Upper lobe of right lung (tissue), 1 donor: ENCODE results near the gene TBCCD1. TPM values are rescaled to one million over a fixed set of nuclear protein-coding genes. Genes with fewer than 3 reads are reported as not detected.
A peak's percentile ranks its signal among the peaks of the same experiment; 100 is the strongest.

Experiments
- ATAC-seq: fragments of 200-7000 bp; cut with Tn5 transposase; one replicate; pipeline ENCODE4 v1.9.1; 2020; ENCODE audit warnings: mild to moderate bottlenecking, moderate library complexity
- DNase-seq: peaks from one replicate; pipeline ENCODE4 v3.0.0-alpha.2; 2020
- H3K27ac ChIP-seq: fragments of 200-600 bp; one replicate; pipeline ENCODE4 v1.8.0; 2022
- H3K27me3 ChIP-seq: fragments of 200-600 bp; one replicate; pipeline ENCODE4 v1.8.0; 2022; ENCODE audit warnings: mild to moderate bottlenecking
- H3K36me3 ChIP-seq: fragments of 200-600 bp; one replicate; pipeline ENCODE4 v1.8.0; 2022
- H3K4me1 ChIP-seq: fragments of 200-600 bp; one replicate; pipeline ENCODE4 v1.8.0; 2022
- H3K4me3 ChIP-seq: fragments of 200-600 bp; one replicate; pipeline ENCODE4 v1.8.0; 2022; ENCODE audit warnings: mild to moderate bottlenecking
- H3K9me3 ChIP-seq: fragments of 200-600 bp; one replicate; pipeline ENCODE4 v1.8.0; 2022
- CTCF ChIP-seq: fragments of 200-600 bp; IDR thresholded peaks from one replicate; pipeline ENCODE4 v1.8.0; 2022; ENCODE audit warnings: antibody characterized with exemption
- intact Hi-C: fragments of 100-400 bp; cut with DNase I; formaldehyde crosslinking; loops from one replicate; pipeline ENCODE4 v1.11.0; 2022
- long read RNA-seq: library from polyadenylated mRNA; unstranded; transcript quantifications from one replicate; pipeline ENCODE4 v2.0.0, GENCODE V29; 2021
- total RNA-seq: library from RNA; stranded (reverse); fragmentation: NEBNext Ultra II Directional; extraction: Animal tissue kit (Norgen Biotek cat#: 25700); gene quantifications from one replicate; pipeline ENCODE4 v1.2.1, GENCODE V29; 2021
- donor health status: DM: no; HTN: yes; CAD: no; lungs with severe emphysema.

The TBCCD1 gene
- total RNA-seq, result 11.3 TPM
- long read RNA-seq, transcript TBCCD1-201 (8 exons, 2,441 nt), result major isoform, 22 of 34 reads
- long read RNA-seq, partial matches to known transcripts, result 4 of 34 reads
- long read RNA-seq, other reads (novel, unspliced or antisense), result 8 of 34 reads

- peak; percentile 90 for ATAC-seq
- Histone ChIP-seq H3K4me3 (peak within 1 kb of the TSS; percentile 100), H3K27me3 (no peaks in the 10 kb centered on the region), H3K27ac (peak within 1 kb of the TSS; percentile 90), H3K9me3 (no peaks in the 10 kb centered on the region), H3K4me1 (peaks cover 27% of the 10 kb centered on the region), H3K36me3 (peaks cover 1% of the 10 kb centered on the region)
- peak; percentile 96 for DNase-seq
- intact Hi-C loops, result no loop called here
- TF ChIP-seq CTCF, result no peak
Observed at GRCh38 chr3:186567072-186567921, at the start of gene TBCCD1. TBCCD1 (minus strand) TSS chr3:186567339; CDS start chr3:186564329, 3,010 bp downstream.

GRCh38 chr3:186616299-186616617 lies 49.1 kb upstream of the TBCCD1 start:
- intact Hi-C loops, result no loop called here
- TF ChIP-seq CTCF, result no peak
- Histone ChIP-seq H3K9me3 (no peaks in the 10 kb centered on the region), H3K4me1 (no peaks in the 10 kb centered on the region), H3K36me3 (no peaks in the 10 kb centered on the region), H3K4me3 (no peak overlapping the region), H3K27me3 (peaks cover 22% of the 10 kb centered on the region), H3K27ac (no peak overlapping the region)
- DNase-seq (no peak), ATAC-seq (no peak)

- peak; percentile 98 for TF ChIP-seq CTCF
- Histone ChIP-seq H3K27ac (no peak overlapping the region), H3K4me3 (no peak overlapping the region), H3K9me3 (no peaks in the 10 kb centered on the region), H3K27me3 (peaks cover 22% of the 10 kb centered on the region), H3K4me1 (no peaks in the 10 kb centered on the region), H3K36me3 (no peaks in the 10 kb centered on the region)
- peak; percentile 83 for ATAC-seq
- intact Hi-C loops, result loop anchor here (5.0 kb wide), 1 partner anchor 202 kb away; no protein-coding TSS in a partner anchor
- peak; percentile 71 for DNase-seq
Observed at GRCh38 chr3:186614597-186615483, 47.7 kb upstream of the TBCCD1 start.

GRCh38 chr3:186614266-186614596 lies 47.1 kb upstream of the TBCCD1 start:
- no peaks in the 10 kb centered on the region for H3K9me3 ChIP-seq
- no peaks in the 10 kb centered on the region for H3K36me3 ChIP-seq
- no peak overlapping the region for H3K27ac ChIP-seq
- no peaks in the 10 kb centered on the region for H3K4me1 ChIP-seq
- no peak overlapping the region for H3K4me3 ChIP-seq
- TF ChIP-seq CTCF, result no peak
- H3K27me3 ChIP-seq, result peaks cover 21% of the 10 kb centered on the region
- no peak for DNase-seq
- intact Hi-C loops, result loop anchor here (5.0 kb wide), 1 partner anchor 203 kb away; no protein-coding TSS in a partner anchor
- ATAC-seq, result no peak

GRCh38 chr3:186613637-186614265 lies 46.6 kb upstream of the TBCCD1 start:
- no peak for DNase-seq
- peaks cover 16% of the 10 kb centered on the region for H3K27me3 ChIP-seq
- no peaks in the 10 kb centered on the region for H3K9me3 ChIP-seq
- intact Hi-C loops, result loop anchor here (5.0 kb wide), 1 partner anchor 204 kb away; no protein-coding TSS in a partner anchor
- no peak for ATAC-seq
- no peak for TF ChIP-seq CTCF
- no peak overlapping the region for H3K27ac ChIP-seq
- H3K4me1 ChIP-seq, result no peaks in the 10 kb centered on the region
- H3K36me3 ChIP-seq, result no peaks in the 10 kb centered on the region
- no peak overlapping the region for H3K4me3 ChIP-seq
